Epithelial cell of alveolus of lung (primary cell): ENCODE measurements around the gene ANKRD36C. TPM values are rescaled to one million over a fixed set of nuclear protein-coding genes. Genes with fewer than 3 reads are reported as not detected.

Experiments used
- total RNA-seq: library from RNA; depleted of rRNA; stranded (reverse); fragments of >200 nt; gene quantifications from 2 replicates; pipeline ENCODE4 v1.2.1, GENCODE V29; 2015

The ANKRD36C gene
- 7.6 and 12.1 TPM in 2 replicates for total RNA-seq

GRCh38 chr2:95991351-95992094 lies at the start of gene ANKRD36C:
Gene ANKRD36C, minus strand, starts transcription at chr2:95991824. Its CDS starts 116 bp downstream, at chr2:95991708.

DNA sequence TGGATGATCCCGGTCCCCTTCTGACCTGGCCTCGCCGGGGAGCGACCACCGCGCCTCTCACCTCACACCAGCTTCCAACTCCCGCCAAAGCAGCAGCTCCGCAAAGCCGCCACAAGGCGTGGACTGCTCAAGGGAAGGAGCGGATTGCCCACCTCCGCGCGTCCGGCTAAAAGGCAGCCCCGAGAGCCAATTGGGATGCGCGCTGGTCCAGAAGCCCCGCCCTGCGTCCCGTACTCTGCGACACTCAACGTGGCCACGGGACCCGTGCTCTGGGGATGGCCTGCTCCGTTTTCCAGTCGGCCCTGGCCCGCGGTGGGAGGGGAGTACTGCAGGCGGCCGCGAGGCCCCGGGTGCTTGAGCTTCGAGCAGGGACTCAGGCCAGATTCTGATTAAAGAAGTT lies 43.2 kb upstream of the ANKRD36C start, which contains the start of gene GPAT2:
GPAT2 (minus strand) TSS at position 125 of the 400 bp plus-strand sequence. CDS start 2,557 bp downstream, outside the sequence.

Other genes with a start within 250 kb of the ANKRD36C start
- 0.08 and 4.9 TPM in 2 replicates for gene GPAT2, start 43.1 kb upstream of the ANKRD36C start, total RNA-seq
- gene ADRA2B, start 124.7 kb upstream of the ANKRD36C start, total RNA-seq, result not detected in 2 replicates
- under 0.01 and 0.24 TPM in 2 replicates for gene ASTL, start 146.7 kb upstream of the ANKRD36C start, total RNA-seq
- 0.40 and 2.6 TPM in 2 replicates for gene DUSP2, start 153.6 kb upstream of the ANKRD36C start, total RNA-seq
- 89.1 and 97.7 TPM in 2 replicates for gene STARD7, start 217.0 kb upstream of the ANKRD36C start, total RNA-seq